Measurements from ENCODE around the gene MEN1. TPM values are rescaled to one million over a fixed set of nuclear protein-coding genes. Genes with fewer than 3 reads are reported as not detected.

Gene MEN1
- total RNA-seq, 2 donors from 2014 or later, result 27.9 to 45.5 TPM

DNA sequence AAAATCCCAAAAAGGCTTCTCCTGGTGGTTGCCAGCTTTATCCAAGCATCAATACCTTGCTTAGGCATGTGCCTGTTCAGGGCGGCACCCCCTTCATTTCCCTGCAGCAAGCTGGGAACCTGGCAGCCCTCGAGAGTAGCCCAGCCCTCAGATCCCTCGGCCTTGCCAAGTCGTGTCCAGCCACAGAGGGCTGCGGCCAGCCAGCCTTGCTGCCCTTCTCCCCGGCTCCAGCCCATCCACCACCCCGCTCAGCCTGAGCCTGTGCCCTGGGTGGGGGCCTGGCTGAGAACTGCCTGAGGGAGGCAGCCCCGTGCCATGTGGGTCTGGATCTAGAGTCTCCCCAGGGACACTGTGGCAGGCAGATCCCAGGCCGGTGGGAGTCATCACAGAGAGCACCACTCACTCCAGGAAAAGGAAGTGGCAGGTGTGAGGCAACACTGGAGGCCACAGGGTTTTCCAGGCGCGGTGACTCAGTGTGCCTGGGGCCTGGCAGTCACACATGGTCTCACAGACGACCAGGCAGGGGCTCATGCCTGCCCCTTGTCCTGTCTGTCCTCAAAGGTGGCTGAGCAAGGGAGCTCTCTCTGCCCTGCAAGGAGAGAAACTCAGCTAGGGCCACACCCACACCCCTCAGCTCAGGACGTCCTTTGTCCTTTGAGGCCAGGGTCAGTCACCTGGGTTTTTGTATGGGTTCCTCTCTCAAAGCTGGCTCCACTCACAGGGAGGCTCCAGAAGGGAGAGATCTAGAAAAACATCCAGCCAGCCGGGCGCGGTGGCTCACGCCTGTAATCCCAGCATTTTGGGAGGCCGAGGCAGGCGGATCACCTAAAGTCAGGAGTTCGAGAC is 46.3 kb upstream of the MEN1 start:
- Histone ChIP-seq H3K36me3 (peaks cover 0 to 3% of the 10 kb centered on the region in 2 donors), H3K4me1 (replicated peaks) (no peaks in the 10 kb centered on the region), H3K9me3 (no peaks in the 10 kb centered on the region), H3K27me3 (replicated peaks; ENCODE audit: insufficient read depth) (no peaks in the 10 kb centered on the region), H3K4me3 (no peak overlapping the region), H3K27ac (no peak overlapping the region)
- WGBS, result 80% methylated on average over 20 of the region's 20 CpGs
- intact Hi-C loops (cut with DNase I), result loop anchor here (10.0 kb wide), 1 partner anchor 258 kb away; the partner anchor contains the start of genes TM7SF2 and ZNHIT2
- TF ChIP-seq POLR2AphosphoS5 (IDR thresholded peaks at IDR 0.05) (no peak), POLR2A (IDR thresholded peaks at IDR 0.05) (no peak)
- TF ChIP-seq, protein P1, sequence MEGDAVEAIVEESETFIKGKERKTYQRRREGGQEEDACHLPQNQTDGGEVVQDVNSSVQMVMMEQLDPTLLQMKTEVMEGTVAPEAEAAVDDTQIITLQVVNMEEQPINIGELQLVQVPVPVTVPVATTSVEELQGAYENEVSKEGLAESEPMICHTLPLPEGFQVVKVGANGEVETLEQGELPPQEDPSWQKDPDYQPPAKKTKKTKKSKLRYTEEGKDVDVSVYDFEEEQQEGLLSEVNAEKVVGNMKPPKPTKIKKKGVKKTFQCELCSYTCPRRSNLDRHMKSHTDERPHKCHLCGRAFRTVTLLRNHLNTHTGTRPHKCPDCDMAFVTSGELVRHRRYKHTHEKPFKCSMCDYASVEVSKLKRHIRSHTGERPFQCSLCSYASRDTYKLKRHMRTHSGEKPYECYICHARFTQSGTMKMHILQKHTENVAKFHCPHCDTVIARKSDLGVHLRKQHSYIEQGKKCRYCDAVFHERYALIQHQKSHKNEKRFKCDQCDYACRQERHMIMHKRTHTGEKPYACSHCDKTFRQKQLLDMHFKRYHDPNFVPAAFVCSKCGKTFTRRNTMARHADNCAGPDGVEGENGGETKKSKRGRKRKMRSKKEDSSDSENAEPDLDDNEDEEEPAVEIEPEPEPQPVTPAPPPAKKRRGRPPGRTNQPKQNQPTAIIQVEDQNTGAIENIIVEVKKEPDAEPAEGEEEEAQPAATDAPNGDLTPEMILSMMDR (IDR thresholded peaks at IDR 0.05), result no peak
- DNase-seq (ENCODE audit: low spot score), result no peak

DNA sequence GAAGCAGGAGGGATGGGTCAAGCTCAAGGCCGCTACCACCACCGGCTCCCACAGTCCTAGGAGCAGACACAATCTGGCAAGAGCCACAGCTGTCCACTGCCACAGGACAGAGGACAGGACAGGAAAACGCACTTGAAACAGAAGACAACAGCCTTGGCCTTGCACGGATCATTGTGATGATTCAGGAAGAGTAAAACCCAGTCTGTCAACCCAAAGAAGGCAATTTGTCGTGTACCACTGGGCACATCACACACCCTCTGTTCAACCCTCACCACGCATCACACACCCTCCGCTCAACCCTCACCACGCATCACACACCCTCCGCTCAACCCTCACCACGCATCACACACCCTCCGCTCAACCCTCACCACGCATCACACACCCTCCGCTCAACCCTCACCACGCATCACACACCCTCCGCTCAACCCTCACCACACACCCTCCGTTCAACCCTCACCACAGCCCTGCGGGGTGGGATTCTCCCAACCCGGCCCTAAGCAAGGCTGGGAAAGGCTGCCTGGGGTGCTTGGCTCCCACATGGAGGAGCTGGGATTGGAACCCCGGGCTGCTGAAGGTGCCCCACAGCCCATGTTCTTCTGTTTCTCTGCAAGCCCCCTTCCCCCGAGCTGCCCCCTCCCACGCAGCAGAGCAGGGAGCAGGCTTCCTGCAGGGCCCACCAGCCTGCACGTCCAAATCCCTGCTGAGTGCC is 45.4 kb upstream of the MEN1 start:
- no peaks in the 10 kb centered on the region for H3K27me3 ChIP-seq (replicated peaks; ENCODE audit: insufficient read depth)
- H3K4me1 ChIP-seq (replicated peaks), result no peaks in the 10 kb centered on the region
- no peak overlapping the region for H3K4me3 ChIP-seq
- no peak for TF ChIP-seq POLR2A (IDR thresholded peaks at IDR 0.05)
- TF ChIP-seq POLR2AphosphoS5 (IDR thresholded peaks at IDR 0.05), result no peak
- TF ChIP-seq, protein P1 (IDR thresholded peaks at IDR 0.05), result no peak
- DNase-seq (ENCODE audit: low spot score), result no peak
- H3K27ac ChIP-seq, result peak overlapping the region in 1 of 2 donors; percentile 36
- no peaks in the 10 kb centered on the region for H3K9me3 ChIP-seq
- H3K36me3 ChIP-seq, result peaks cover 0 to 3% of the 10 kb centered on the region in 2 donors
- intact Hi-C loops (cut with DNase I), result loop anchor here (10.0 kb wide), 1 partner anchor 259 kb away; the partner anchor contains the start of genes TM7SF2 and ZNHIT2
- WGBS, result 83% methylated on average over 21 of the region's 22 CpGs

DNA sequence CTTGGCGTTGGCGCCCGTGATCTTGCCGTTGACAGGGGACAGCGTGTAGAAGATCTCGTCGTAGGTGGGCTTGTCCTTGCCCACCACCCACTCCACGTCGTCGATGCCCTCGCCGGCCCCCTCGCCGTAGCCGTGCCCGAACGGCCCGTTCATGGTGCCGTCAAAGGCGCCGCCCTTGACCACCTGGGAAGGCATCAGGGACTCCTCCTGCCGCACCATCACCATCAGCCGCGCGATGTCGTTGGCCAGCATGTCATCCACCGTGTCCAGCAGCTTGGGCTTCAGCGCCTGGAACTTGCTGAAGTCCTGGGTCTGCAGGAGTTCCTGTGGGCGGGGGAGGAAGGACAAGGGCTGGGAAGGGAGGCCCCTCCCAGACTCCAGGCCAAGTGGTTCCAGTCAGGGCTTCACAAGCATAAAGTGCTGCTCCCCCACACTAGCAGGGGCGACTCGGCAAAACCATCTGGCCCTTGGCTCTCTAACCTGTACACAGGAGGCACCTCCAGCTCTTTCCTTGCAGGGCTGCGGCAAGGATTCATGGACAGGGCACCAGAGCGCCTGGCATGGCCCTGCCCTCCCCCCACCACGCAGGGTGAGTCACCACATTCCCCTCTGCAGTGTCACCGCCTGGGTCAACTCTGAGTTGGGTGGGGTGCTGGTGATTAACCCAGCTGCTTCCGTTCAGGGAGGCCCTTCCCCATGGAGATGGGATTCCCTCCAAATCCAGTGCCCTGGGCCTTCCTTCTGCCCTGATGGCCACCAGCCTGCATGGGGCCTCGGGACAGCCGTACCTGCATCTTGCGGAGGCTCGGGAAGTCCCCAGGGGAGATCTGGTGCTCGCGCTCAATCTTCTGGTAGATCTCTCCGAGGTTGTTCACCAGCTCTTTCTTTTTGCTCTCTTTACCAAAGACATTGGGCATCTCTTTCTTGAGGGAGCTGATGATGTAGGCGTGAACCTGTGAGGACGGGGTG is 44.5 kb upstream of the MEN1 start:
- Histone ChIP-seq H3K36me3 (peaks cover 0 to 3% of the 10 kb centered on the region in 2 donors), H3K4me3 (no peak overlapping the region), H3K9me3 (no peaks in the 10 kb centered on the region), H3K27ac (peak overlapping the region; percentile 19 to 36), H3K4me1 (replicated peaks) (no peaks in the 10 kb centered on the region), H3K27me3 (replicated peaks; ENCODE audit: insufficient read depth) (no peaks in the 10 kb centered on the region)
- TF ChIP-seq POLR2A (IDR thresholded peaks at IDR 0.05), result no peak
- TF ChIP-seq POLR2AphosphoS5 (IDR thresholded peaks at IDR 0.05), result peak; percentile 67
- DNase-seq (ENCODE audit: low spot score), result no peak
- WGBS, result 80% methylated on average over 43 of the region's 45 CpGs
- intact Hi-C loops (cut with DNase I), result loop anchor here (10.0 kb wide), 1 partner anchor 260 kb away; the partner anchor contains the start of genes TM7SF2 and ZNHIT2

DNA sequence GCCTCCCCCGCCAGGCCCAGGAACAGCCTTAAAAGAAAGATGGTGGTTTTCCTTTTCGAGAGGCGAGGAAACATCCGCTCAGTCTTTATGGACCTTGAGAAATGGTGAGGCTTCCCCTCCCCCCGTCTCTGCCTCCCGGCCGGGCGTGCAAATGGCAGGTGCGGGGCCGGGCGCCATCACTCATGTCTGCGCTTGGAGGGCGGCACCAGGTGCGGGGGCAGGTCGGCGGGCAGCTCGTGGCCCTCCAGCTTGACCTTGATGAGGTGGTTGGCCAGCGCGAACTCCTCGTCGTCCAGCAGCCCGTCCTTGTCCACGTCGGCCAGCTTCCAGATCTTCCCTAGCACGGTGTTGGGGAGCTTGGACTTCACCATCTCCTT is 43.8 kb upstream of the MEN1 start:
- Histone ChIP-seq H3K36me3 (peaks cover 0 to 3% of the 10 kb centered on the region in 2 donors), H3K9me3 (no peaks in the 10 kb centered on the region), H3K4me1 (replicated peaks) (no peaks in the 10 kb centered on the region), H3K4me3 (no peak overlapping the region), H3K27ac (no peak overlapping the region), H3K27me3 (replicated peaks; ENCODE audit: insufficient read depth) (no peaks in the 10 kb centered on the region)
- TF ChIP-seq POLR2AphosphoS5 (IDR thresholded peaks at IDR 0.05), result no peak
- TF ChIP-seq, protein P1 (IDR thresholded peaks at IDR 0.05), result no peak
- TF ChIP-seq POLR2A (IDR thresholded peaks at IDR 0.05), result no peak
- intact Hi-C loops (cut with DNase I), result loop anchor here (10.0 kb wide), 1 partner anchor 261 kb away; the partner anchor contains the start of genes TM7SF2 and ZNHIT2
- no peak for DNase-seq (ENCODE audit: low spot score)
- 94% methylated on average over 25 of the region's 25 CpGs for WGBS
